Measurements from ENCODE around the gene MT1X.
"Not testable (repeated sequence)": the region's sequence is repeated elsewhere in the genome, so short reads cannot be mapped to it uniquely, and the experiment has no call there.

The MT1X gene

GRCh38 chr16:56673921-56674320, 8.3 kb upstream of the MT1X start:
- no peaks in the 10 kb centered on the region for H3K79me2 ChIP-seq (ENCODE audit: insufficient read depth, low read length)
- H3K9ac ChIP-seq (ENCODE audit: low read depth, low read length, poor library complexity, severe bottlenecking): no peak overlapping the region
- H3K36me3 ChIP-seq (ENCODE audit: insufficient read depth, low read length): no peaks in the 10 kb centered on the region
- no peak for TF ChIP-seq EZH2phosphoT487 (IDR thresholded peaks at IDR 0.05; ENCODE audit: borderline replicate concordance)
- peak; percentile 45 for TF ChIP-seq CTCF (conservative IDR thresholded peaks at IDR 0.05; ENCODE audit: low read length)
- H3F3A ChIP-seq (ENCODE audit: low read depth): no peaks in the 10 kb centered on the region
- no peaks in the 10 kb centered on the region for H3K9me3 ChIP-seq (ENCODE audit: insufficient read depth, low read depth, low read length)
- no peak overlapping the region for H3K4me2 ChIP-seq (ENCODE audit: low read depth, low read length, poor library complexity, severe bottlenecking)
- no peak overlapping the region for H3K4me3 ChIP-seq (ENCODE audit: low read length, poor library complexity, severe bottlenecking)
- no peak overlapping the region for H2AFZ ChIP-seq (ENCODE audit: low read length)
- H4K20me1 ChIP-seq (ENCODE audit: insufficient read depth, low read length, poor library complexity, severe bottlenecking): no peaks in the 10 kb centered on the region
- no peaks in the 10 kb centered on the region for H3K27me3 ChIP-seq (ENCODE audit: insufficient read depth, low read length, poor library complexity, severe bottlenecking)
- no peaks in the 10 kb centered on the region for H3K4me1 ChIP-seq (ENCODE audit: insufficient read depth, low read length, poor library complexity, severe bottlenecking)
- no peaks in the 10 kb centered on the region for H3K9me2 ChIP-seq (replicated peaks; ENCODE audit: low read depth, low read length)

- not testable (repeated sequence) for H3K9me3 ChIP-seq (ENCODE audit: insufficient read depth, low read depth, low read length); H3K27me3 ChIP-seq (ENCODE audit: insufficient read depth, low read length, poor library complexity, severe bottlenecking); H3K4me3 ChIP-seq (ENCODE audit: low read length, poor library complexity, severe bottlenecking); H2AFZ ChIP-seq (ENCODE audit: low read length); H3K79me2 ChIP-seq (ENCODE audit: insufficient read depth, low read length); H3K4me1 ChIP-seq (ENCODE audit: insufficient read depth, low read length, poor library complexity, severe bottlenecking); H3F3A ChIP-seq (ENCODE audit: low read depth); H4K20me1 ChIP-seq (ENCODE audit: insufficient read depth, low read length, poor library complexity, severe bottlenecking); H3K4me2 ChIP-seq (ENCODE audit: low read depth, low read length, poor library complexity, severe bottlenecking); H3K9me2 ChIP-seq (replicated peaks; ENCODE audit: low read depth, low read length); H3K36me3 ChIP-seq (ENCODE audit: insufficient read depth, low read length); H3K9ac ChIP-seq (ENCODE audit: low read depth, low read length, poor library complexity, severe bottlenecking)
These were observed 7.7 kb upstream of the MT1X start for GRCh38 chr16:56674570-56674969.

- no peaks in the 10 kb centered on the region for H4K20me1 ChIP-seq (ENCODE audit: insufficient read depth, low read length, poor library complexity, severe bottlenecking)
- H3K4me2 ChIP-seq (ENCODE audit: low read depth, low read length, poor library complexity, severe bottlenecking): no peak overlapping the region
- H3K27me3 ChIP-seq (ENCODE audit: insufficient read depth, low read length, poor library complexity, severe bottlenecking): no peaks in the 10 kb centered on the region
- H3K4me1 ChIP-seq (ENCODE audit: insufficient read depth, low read length, poor library complexity, severe bottlenecking): no peaks in the 10 kb centered on the region
- no peaks in the 10 kb centered on the region for H3K79me2 ChIP-seq (ENCODE audit: insufficient read depth, low read length)
- no peak for TF ChIP-seq EZH2phosphoT487 (IDR thresholded peaks at IDR 0.05; ENCODE audit: borderline replicate concordance)
- no peak for TF ChIP-seq CTCF (conservative IDR thresholded peaks at IDR 0.05; ENCODE audit: low read length)
- H3F3A ChIP-seq (ENCODE audit: low read depth): no peaks in the 10 kb centered on the region
- no peak overlapping the region for H3K4me3 ChIP-seq (ENCODE audit: low read length, poor library complexity, severe bottlenecking)
- no peak overlapping the region for H2AFZ ChIP-seq (ENCODE audit: low read length)
- H3K9me2 ChIP-seq (replicated peaks; ENCODE audit: low read depth, low read length): no peaks in the 10 kb centered on the region
- no peak overlapping the region for H3K9ac ChIP-seq (ENCODE audit: low read depth, low read length, poor library complexity, severe bottlenecking)
- no peaks in the 10 kb centered on the region for H3K9me3 ChIP-seq (ENCODE audit: insufficient read depth, low read depth, low read length)
- H3K36me3 ChIP-seq (ENCODE audit: insufficient read depth, low read length): no peaks in the 10 kb centered on the region
These were observed 6.5 kb upstream of the MT1X start for GRCh38 chr16:56675685-56676210.

- Histone ChIP-seq H3K9me3 (ENCODE audit: insufficient read depth, low read depth, low read length) (no peaks in the 10 kb centered on the region), H3K9me2 (replicated peaks; ENCODE audit: low read depth, low read length) (no peaks in the 10 kb centered on the region), H3K27me3 (ENCODE audit: insufficient read depth, low read length, poor library complexity, severe bottlenecking) (no peaks in the 10 kb centered on the region), H3K36me3 (ENCODE audit: insufficient read depth, low read length) (no peaks in the 10 kb centered on the region), H3K4me3 (ENCODE audit: low read length, poor library complexity, severe bottlenecking) (no peak overlapping the region), H3K4me1 (ENCODE audit: insufficient read depth, low read length, poor library complexity, severe bottlenecking) (peaks cover 2% of the 10 kb centered on the region), H3K4me2 (ENCODE audit: low read depth, low read length, poor library complexity, severe bottlenecking) (no peak overlapping the region), H2AFZ (ENCODE audit: low read length) (no peak overlapping the region), H4K20me1 (ENCODE audit: insufficient read depth, low read length, poor library complexity, severe bottlenecking) (no peaks in the 10 kb centered on the region), H3F3A (ENCODE audit: low read depth) (no peaks in the 10 kb centered on the region), H3K9ac (ENCODE audit: low read depth, low read length, poor library complexity, severe bottlenecking) (no peak overlapping the region), H3K79me2 (ENCODE audit: insufficient read depth, low read length) (no peaks in the 10 kb centered on the region)
- TF ChIP-seq EZH2phosphoT487 (IDR thresholded peaks at IDR 0.05; ENCODE audit: borderline replicate concordance) (no peak), CTCF (conservative IDR thresholded peaks at IDR 0.05; ENCODE audit: low read length) (no peak)
These were observed 4.8 kb upstream of the MT1X start for GRCh38 chr16:56677474-56677873.
